Keratinocyte (primary cell): ENCODE data around the gene GLT8D1.

Experiments
- EZH2 ChIP-seq: IDR thresholded peaks from one replicate; pipeline ENCODE4 v1.6.1; 2012; ENCODE audit warnings: inconsistent platforms, mild to moderate bottlenecking, low read length, moderate library complexity
- TF ChIP-seq, protein P1 (sequence below), 3 experiments: IDR thresholded peaks in 1 of 3; conservative IDR thresholded peaks in 1 of 3; optimal IDR thresholded peaks in 1 of 3; 2 replicates in 2 of 3; 3 replicates in 1 of 3; pipeline versions ENCODE3 to v1.5.1; 2011; ENCODE audit warnings: low read length in 3 of 3, mild to moderate bottlenecking in 3 of 3, moderate library complexity in 2 of 3, control low read depth in 1 of 3, inconsistent platforms in 1 of 3; ENCODE audit not compliant: insufficient read depth in 2 of 3; ENCODE audit errors: extremely low read depth in 1 of 3

DNA sequence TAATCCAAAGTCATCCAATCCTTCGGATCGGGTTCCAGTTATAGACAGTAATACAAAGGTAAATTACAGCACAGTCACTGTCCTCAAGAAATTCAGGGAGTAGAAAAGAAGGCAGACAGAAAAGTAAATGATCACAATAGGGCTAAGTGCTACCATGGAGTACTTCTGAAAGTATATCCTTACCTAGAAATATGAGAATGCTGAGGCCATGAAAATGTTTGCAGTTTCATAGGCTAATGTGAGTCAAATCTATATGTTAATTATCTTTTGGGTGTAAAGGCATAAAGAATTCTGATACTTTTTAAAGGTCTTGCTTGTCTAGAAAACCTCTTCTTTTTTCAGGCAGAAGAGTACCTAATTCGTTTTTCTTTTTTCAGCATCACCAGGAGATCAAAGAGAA lies 49.7 kb downstream of the GLT8D1 start:
- TF ChIP-seq, protein P1, sequence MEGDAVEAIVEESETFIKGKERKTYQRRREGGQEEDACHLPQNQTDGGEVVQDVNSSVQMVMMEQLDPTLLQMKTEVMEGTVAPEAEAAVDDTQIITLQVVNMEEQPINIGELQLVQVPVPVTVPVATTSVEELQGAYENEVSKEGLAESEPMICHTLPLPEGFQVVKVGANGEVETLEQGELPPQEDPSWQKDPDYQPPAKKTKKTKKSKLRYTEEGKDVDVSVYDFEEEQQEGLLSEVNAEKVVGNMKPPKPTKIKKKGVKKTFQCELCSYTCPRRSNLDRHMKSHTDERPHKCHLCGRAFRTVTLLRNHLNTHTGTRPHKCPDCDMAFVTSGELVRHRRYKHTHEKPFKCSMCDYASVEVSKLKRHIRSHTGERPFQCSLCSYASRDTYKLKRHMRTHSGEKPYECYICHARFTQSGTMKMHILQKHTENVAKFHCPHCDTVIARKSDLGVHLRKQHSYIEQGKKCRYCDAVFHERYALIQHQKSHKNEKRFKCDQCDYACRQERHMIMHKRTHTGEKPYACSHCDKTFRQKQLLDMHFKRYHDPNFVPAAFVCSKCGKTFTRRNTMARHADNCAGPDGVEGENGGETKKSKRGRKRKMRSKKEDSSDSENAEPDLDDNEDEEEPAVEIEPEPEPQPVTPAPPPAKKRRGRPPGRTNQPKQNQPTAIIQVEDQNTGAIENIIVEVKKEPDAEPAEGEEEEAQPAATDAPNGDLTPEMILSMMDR (optimal IDR thresholded peaks at IDR 0.05 in 1 of 3, IDR thresholded peaks at IDR 0.05 in 1 of 3, conservative IDR thresholded peaks at IDR 0.05 in 1 of 3; ENCODE audit: extremely low read depth in 1 of 3, insufficient read depth in 2 of 3, low read length in 3 of 3), result no peak
- no peak for TF ChIP-seq EZH2
